HG02884 (cell line): ENCODE results near the gene COL28A1.
"Not testable (repeated sequence)": the region's sequence is repeated elsewhere in the genome, so short reads cannot be mapped to it uniquely, and the experiment has no call there.

Source experiments
- ATAC-seq: cut with Tn5 transposase; IDR thresholded peaks from one replicate; pipeline ENCODE4 v1.9.1; 2021; ENCODE audit warnings: mild to moderate bottlenecking, moderate library complexity; ENCODE audit not compliant: unreplicated experiment

COL28A1 gene

DNA sequence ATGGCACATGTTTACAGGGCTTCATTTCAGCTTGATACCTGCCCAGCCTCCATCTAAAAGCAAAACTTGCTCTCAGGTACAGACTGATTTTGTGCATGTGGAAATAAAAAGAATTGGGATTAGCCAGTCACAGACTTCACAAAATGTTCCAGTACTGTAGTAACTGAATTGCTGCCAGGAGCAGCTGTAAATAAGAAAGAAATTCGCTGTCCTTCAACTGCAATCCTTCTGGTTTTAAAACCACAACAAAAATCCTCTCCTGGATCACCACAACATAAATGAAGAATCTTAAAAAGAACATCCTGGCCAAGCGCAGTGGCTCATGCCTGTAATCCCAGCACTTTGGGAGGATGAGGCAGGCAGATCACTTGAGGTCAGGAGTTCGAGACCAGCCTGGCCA lies 27.1 kb upstream of the COL28A1 start:
- ATAC-seq = no peak

DNA sequence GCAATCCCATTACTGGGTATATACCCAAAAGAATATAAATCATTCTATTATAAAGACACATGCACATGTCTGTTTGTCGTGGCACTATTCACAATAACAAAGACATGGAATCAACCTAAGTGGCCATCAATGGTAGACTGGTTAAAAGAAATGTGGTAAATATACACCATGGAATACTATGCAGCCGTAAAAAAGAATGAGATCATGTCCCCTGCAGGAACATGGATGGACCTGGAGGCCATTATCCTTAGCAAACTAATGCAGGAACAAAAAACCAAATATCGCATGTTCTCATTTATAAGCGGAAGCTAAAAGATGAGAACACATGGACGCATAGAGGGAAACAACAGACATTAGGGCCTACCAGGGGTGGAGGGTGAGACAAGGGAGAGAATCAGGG lies 25.9 kb upstream of the COL28A1 start:
- not testable (repeated sequence) for ATAC-seq

GRCh38 chr7:7557252-7557651 lies 21.6 kb upstream of the COL28A1 start:
- ATAC-seq = no peak

DNA sequence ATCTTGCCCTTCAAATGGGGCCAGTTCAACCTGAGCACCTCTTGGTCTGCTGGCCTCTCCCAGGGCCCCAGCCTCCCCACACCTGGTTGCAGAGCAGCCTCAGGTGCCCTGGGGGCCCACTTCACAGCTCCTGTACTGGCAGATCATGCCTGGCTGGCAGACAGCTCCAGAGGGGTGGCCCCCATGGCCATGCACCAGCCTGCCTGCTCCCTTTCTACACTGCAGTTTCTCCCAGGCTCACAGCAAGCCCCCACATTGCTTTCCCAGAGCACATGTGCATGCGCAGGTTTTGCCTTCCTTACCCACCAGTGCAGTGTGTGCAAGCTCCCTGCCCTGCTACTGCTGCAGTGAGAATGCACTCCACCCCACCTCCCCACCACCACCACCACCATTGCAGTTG lies 21.2 kb upstream of the COL28A1 start:
- no peak for ATAC-seq

DNA sequence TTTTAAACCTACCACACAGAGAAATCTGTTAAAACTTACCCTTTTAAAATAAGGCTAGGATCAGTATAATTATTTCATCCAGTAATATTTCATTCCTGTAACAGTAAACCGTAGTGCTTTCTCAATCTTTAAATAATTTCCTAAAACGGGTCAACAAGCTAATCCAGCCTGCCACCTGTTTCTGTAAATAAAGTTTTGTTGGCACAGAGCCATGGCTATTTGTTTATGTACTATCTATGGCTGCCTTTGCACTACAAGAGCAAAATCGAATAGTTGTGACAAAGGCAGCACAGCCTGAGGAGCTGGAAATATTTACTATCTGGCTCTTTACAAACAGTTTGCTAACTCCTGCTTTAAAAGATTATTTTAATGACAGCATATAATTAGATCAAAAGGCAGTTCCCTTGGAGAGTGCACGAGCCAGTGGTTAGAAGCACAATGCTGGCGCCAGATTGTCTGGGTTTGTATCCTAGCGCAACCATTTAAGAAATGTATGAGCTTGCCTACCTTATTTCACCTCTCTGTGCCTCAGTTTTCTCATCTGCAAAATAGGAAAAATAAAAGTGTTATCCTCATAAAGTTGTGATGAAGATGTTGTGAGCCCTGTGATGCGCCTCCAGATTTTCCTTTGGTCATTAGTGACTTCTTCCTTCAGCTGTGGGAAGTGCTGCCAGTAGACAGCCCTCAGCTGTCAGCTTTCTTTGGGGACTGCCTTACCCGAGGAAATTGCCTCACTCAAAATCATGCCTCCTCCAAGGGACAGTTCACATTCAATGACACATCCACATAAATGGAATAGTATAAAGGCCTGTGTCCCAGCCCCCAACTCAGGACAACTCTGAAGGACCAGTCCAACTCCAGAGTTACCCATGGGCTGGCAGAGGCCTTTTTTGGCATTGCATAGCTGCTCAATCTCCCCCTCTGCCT lies 19.2 kb upstream of the COL28A1 start:
- no peak for ATAC-seq

GRCh38 chr7:7554021-7554432 lies 18.4 kb upstream of the COL28A1 start:
- no peak for ATAC-seq

- no peak for ATAC-seq
Observed at GRCh38 chr7:7553386-7553785, 17.7 kb upstream of the COL28A1 start.

GRCh38 chr7:7552199-7552598 lies 16.5 kb upstream of the COL28A1 start:
- no peak for ATAC-seq

DNA sequence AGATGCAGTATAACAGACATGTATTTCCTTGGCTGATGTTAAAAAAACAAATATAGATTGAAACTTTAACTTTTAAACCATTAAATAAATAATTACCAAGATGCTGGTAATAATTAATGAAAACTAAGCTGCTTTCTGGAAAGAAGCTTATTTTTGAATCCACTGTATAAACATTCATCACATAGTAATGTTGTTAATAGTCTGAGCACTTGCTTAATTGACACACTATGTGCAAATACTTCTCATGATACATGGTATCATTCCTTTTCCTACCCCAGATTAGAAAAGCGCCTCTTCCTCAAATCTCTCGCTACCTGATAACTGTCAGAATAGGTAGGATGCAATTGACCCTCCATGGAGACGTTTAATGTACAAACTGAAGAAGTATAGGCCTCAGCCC lies 15.0 kb upstream of the COL28A1 start:
- no peak for ATAC-seq

GRCh38 chr7:7548407-7548806 lies 12.7 kb upstream of the COL28A1 start:
- no peak for ATAC-seq

- no peak for ATAC-seq
Observed at GRCh38 chr7:7542251-7542835, 6.7 kb upstream of the COL28A1 start.

GRCh38 chr7:7539711-7540110 lies 4.0 kb upstream of the COL28A1 start:
- no peak for ATAC-seq

- no peak for ATAC-seq
Observed at GRCh38 chr7:7539152-7539551, 3.5 kb upstream of the COL28A1 start.

- no peak for ATAC-seq
Observed at GRCh38 chr7:7537711-7538110, 2.0 kb upstream of the COL28A1 start.

GRCh38 chr7:7536396-7537019 lies 835 bp upstream of the COL28A1 start:
- no peak for ATAC-seq

GRCh38 chr7:7533831-7534430 lies 1.7 kb downstream of the COL28A1 start:
- no peak for ATAC-seq

DNA sequence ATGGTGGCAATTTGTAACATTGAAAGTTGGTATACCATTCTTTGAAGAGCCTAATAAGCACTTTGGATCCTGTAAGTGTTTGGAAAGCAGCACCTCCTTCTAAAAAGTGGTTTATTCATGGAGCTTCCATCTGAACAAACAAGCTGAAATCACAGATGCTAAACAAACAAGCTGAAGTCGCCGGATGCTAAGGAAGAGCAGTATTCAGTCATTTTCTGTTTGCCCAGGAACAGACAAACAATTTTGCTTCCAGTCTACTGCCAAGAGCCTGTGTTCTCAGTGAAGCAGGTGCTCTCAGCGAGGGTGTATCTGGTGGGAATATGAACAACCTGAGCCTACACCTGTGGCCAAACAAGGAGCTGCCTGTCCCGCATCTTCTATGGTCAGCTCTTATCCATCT lies 6.3 kb downstream of the COL28A1 start:
- ATAC-seq = no peak

GRCh38 chr7:7527047-7527446 lies 8.6 kb downstream of the COL28A1 start:
- ATAC-seq = no peak

DNA sequence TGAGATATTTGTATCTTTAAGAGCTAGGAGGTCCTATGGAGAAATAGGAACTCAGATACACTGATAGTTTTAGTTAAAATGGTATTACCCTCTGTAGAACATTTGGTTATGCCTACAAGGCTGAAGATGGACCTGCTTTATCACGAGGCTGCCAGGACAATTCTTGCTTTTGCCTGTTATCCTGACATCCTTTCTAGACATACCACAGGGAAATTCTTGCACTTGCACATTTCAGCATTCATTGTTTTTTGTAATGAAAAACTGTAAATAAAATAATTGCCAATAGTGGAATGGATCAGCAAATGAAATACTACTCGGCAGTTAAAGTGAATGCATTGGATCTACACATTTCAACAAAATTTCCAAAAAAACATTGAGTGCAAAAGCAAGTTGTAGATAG lies 9.7 kb downstream of the COL28A1 start:
- no peak for ATAC-seq

- ATAC-seq = no peak
Observed at GRCh38 chr7:7524121-7524520, 11.6 kb downstream of the COL28A1 start.

GRCh38 chr7:7522421-7522820 lies 13.3 kb downstream of the COL28A1 start:
- ATAC-seq = no peak

DNA sequence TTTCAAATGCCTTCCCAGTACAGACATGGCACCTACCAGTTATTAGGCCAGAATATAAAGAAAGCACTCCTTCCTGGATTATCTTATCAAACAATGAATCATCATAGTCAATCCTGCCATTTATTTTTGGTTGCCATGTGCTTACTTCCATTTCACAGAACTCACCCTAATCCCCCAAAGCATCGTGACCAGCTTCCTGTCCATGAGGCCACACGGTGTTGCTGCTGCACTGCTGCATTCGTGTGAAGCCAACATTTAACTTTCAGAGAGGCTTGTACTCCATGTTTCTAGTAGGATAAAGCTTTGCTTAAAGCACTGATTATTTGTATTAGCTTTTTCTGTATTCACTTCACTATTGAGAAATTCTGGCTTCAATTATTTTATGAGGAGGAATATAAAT lies 14.4 kb downstream of the COL28A1 start:
- ATAC-seq = no peak
